H1 (cell line): ENCODE results near the gene MARVELD2.
"Not testable (repeated sequence)": the region's sequence is repeated elsewhere in the genome, so short reads cannot be mapped to it uniquely, and the experiment has no call there.

Experiments
- EP300 ChIP-seq, 2 experiments: IDR thresholded peaks; 1 replicate in 1 of 2; 2 replicates in 1 of 2; pipeline ENCODE4 v1.6.1; 2011 to 2012; ENCODE audit warnings: low read depth in 2 of 2, low read length in 2 of 2, mild to moderate bottlenecking in 2 of 2, borderline replicate concordance in 1 of 2, inconsistent platforms in 1 of 2, moderate library complexity in 1 of 2
- FOSL1 ChIP-seq: IDR thresholded peaks from 2 replicates; pipeline ENCODE4 v1.6.1; 2011; ENCODE audit warnings: mild to moderate bottlenecking, low read depth, low read length, moderate library complexity; ENCODE audit not compliant: insufficient read depth
- MAFK ChIP-seq: IDR thresholded peaks from 2 replicates; pipeline ENCODE4 v1.6.1; 2012; ENCODE audit warnings: low read depth, mild to moderate bottlenecking, improper control_type of control experiment, low read length
- TAF1 ChIP-seq: IDR thresholded peaks from 2 replicates; pipeline ENCODE4 v1.6.1; 2011; ENCODE audit warnings: mild to moderate bottlenecking, low read depth, low read length

DNA sequence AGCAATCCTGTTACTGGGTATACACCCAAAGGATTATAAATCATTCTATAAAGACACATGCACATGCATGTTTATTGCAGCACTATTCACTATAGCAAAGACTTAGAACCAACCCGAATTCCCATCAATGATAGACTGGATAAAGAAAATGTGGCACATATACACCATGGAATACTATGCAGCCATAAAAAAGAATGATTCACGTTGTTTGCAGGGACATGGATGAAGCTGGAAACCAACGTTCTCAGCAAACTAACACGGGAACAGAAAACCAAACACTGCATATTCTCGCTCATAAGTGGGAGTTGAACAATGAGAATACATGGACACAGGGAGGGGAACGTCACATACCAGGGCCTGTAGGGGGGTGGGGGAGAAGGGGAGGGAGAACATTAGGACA lies 56.6 kb downstream of the MARVELD2 start:
- not testable (repeated sequence) for TF ChIP-seq MAFK; EP300 (IDR thresholded peaks at IDR 0.05; ENCODE audit: borderline replicate concordance in 1 of 2, low read depth in 2 of 2, low read length in 2 of 2); FOSL1; TAF1
